Measurements from ENCODE around the gene DNER.
"Not testable (repeated sequence)": the region's sequence is repeated elsewhere in the genome, so short reads cannot be mapped to it uniquely, and the experiment has no call there.

Gene DNER

GRCh38 chr2:229562472-229563127 lies 151.8 kb downstream of the DNER start:
- DNase-seq, result no peak

GRCh38 chr2:229559986-229560385 lies 154.4 kb downstream of the DNER start:
- no peak for DNase-seq

- DNase-seq, result no peak
Measured at GRCh38 chr2:229553091-229553490, 161.3 kb downstream of the DNER start.

GRCh38 chr2:229543176-229543873 lies 171.0 kb downstream of the DNER start:
- DNase-seq, result no peak

GRCh38 chr2:229539628-229540027 lies 174.7 kb downstream of the DNER start:
- DNase-seq, result no peak

GRCh38 chr2:229531594-229531993 lies 182.8 kb downstream of the DNER start:
- DNase-seq, result no peak

GRCh38 chr2:229530434-229530833 lies 183.9 kb downstream of the DNER start:
- no peak for DNase-seq

- DNase-seq, result no peak
Measured at GRCh38 chr2:229528846-229529245, 185.5 kb downstream of the DNER start.

- no peak for DNase-seq
Measured at GRCh38 chr2:229526951-229527350, 187.4 kb downstream of the DNER start.

GRCh38 chr2:229524799-229525198 lies 189.6 kb downstream of the DNER start:
- DNase-seq, result no peak

- DNase-seq, result no peak
Measured at GRCh38 chr2:229523663-229524062, 190.7 kb downstream of the DNER start.

- no peak for DNase-seq
Measured at GRCh38 chr2:229521576-229521975, 192.8 kb downstream of the DNER start.

- no peak for DNase-seq
Measured at GRCh38 chr2:229520691-229521096, 193.7 kb downstream of the DNER start.

GRCh38 chr2:229519655-229520430 lies 194.5 kb downstream of the DNER start:
- DNase-seq, result no peak

- no peak for DNase-seq
Measured at GRCh38 chr2:229514273-229514895, 200.0 kb downstream of the DNER start.

GRCh38 chr2:229511524-229511923 lies 202.8 kb downstream of the DNER start:
- DNase-seq, result no peak

GRCh38 chr2:229506699-229507098 lies 207.7 kb downstream of the DNER start:
- not testable (repeated sequence) for DNase-seq

- no peak for DNase-seq
Measured at GRCh38 chr2:229501051-229501794, 213.1 kb downstream of the DNER start.

- no peak for DNase-seq
Measured at GRCh38 chr2:229492034-229492433, 222.3 kb downstream of the DNER start.

GRCh38 chr2:229490167-229490566 lies 224.2 kb downstream of the DNER start:
- DNase-seq, result no peak

- no peak for DNase-seq
Measured at GRCh38 chr2:229489016-229489415, 225.3 kb downstream of the DNER start.

GRCh38 chr2:229488232-229488631 lies 226.1 kb downstream of the DNER start:
- DNase-seq, result no peak

- no peak for DNase-seq
Measured at GRCh38 chr2:229486673-229487072, 227.7 kb downstream of the DNER start.
